Nephron progenitor cell (in vitro differentiated cells): ENCODE results near the gene CCDC70.
"Not testable (repeated sequence)": the region's sequence is repeated elsewhere in the genome, so short reads cannot be mapped to it uniquely, and the experiment has no call there.

ENCODE experiments used
- DNase-seq: peaks from one replicate; pipeline ENCODE4 v3.0.0; 2021
- H3K27ac Mint-ChIP-seq: 2 replicates; pipeline ENCODE4 v1.8.0; 2021; ENCODE audit warnings: mild to moderate bottlenecking, moderate library complexity, mixed read lengths
- H3K27me3 Mint-ChIP-seq: 2 replicates; pipeline ENCODE4 v1.8.0; 2021; ENCODE audit warnings: mild to moderate bottlenecking, low read depth, mixed read lengths; ENCODE audit not compliant: poor library complexity
- H3K36me3 Mint-ChIP-seq: 2 replicates; pipeline ENCODE4 v1.8.0; 2021; ENCODE audit warnings: low read depth, mixed read lengths
- H3K4me1 Mint-ChIP-seq: 2 replicates; pipeline ENCODE4 v1.8.0; 2021; ENCODE audit warnings: mixed read lengths
- H3K4me3 Mint-ChIP-seq: 2 replicates; pipeline ENCODE4 v1.8.0; 2021; ENCODE audit warnings: mild to moderate bottlenecking, moderate library complexity, mixed read lengths
- H3K9me3 Mint-ChIP-seq: 2 replicates; pipeline ENCODE4 v1.8.0; 2021; ENCODE audit warnings: mild to moderate bottlenecking, moderate library complexity, mixed read lengths
- CTCF ChIP-seq: fragments of 200-600 bp; sonication (generic); IDR thresholded peaks from 2 replicates; pipeline ENCODE4 v1.5.0; 2021; ENCODE audit warnings: antibody characterized with exemption

CCDC70 gene

GRCh38 chr13:51907040-51907732 is 45.4 kb downstream of the CCDC70 start:
- peaks cover 10% of the 10 kb centered on the region for H3K4me1 Mint-ChIP-seq
- DNase-seq = no peak
- peaks cover 31% of the 10 kb centered on the region for H3K27me3 Mint-ChIP-seq
- no peak overlapping the region for H3K4me3 Mint-ChIP-seq
- no peak overlapping the region for H3K27ac Mint-ChIP-seq
- no peak for TF ChIP-seq CTCF
- no peaks in the 10 kb centered on the region for H3K36me3 Mint-ChIP-seq
- no peaks in the 10 kb centered on the region for H3K9me3 Mint-ChIP-seq

- not testable (repeated sequence) for H3K4me3 Mint-ChIP-seq, DNase-seq, H3K36me3 Mint-ChIP-seq, H3K9me3 Mint-ChIP-seq, H3K27ac Mint-ChIP-seq
- Mint-ChIP-seq H3K4me1 (peaks cover 30% of the 10 kb centered on the region), H3K27me3 (peaks cover 39% of the 10 kb centered on the region)
Measured at GRCh38 chr13:51909265-51909664, 47.5 kb downstream of the CCDC70 start.

DNA sequence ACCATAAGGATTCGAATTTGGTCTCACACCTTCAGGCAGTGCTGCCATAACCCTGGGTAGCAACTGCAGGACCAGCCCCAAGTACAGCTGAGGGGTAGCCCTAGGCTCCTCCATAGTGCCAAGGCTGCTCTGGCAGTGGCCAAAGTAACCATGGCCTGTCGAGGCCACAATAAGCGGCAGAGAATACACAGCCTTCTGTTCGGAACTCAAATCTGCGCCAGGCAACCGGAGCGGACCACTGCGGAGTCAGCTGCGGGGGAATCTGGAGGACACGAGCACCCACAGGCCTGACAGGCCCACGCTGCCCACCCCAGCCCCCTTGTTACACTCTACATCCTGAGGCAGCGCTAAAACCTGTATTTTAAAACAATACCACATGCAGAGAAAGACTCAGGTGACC is 48.7 kb downstream of the CCDC70 start:
- no peaks in the 10 kb centered on the region for H3K36me3 Mint-ChIP-seq
- no peak overlapping the region for H3K27ac Mint-ChIP-seq
- TF ChIP-seq CTCF = no peak
- no peaks in the 10 kb centered on the region for H3K9me3 Mint-ChIP-seq
- peaks cover 39% of the 10 kb centered on the region for H3K27me3 Mint-ChIP-seq
- no peak for DNase-seq
- no peak overlapping the region for H3K4me3 Mint-ChIP-seq
- H3K4me1 Mint-ChIP-seq = peaks cover 30% of the 10 kb centered on the region

DNA sequence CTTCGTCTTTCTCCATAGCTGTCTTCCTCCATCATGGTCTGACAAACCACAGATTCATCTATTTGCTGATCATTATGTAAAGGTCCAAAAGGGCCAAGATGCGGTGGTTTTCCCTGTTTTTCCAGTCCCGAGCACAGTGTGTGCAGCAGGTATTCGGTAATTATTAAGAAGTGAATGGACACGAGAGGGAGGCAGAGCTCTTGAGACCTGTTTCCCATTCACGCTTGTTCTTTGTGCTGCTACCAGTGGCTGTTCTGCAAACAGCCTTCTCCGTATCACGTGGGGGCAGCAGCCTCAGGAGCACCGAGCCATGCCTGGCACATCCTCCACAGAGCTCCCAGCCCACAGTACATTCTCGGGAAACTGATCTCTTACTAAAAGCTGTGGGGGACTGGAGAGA is 50.3 kb downstream of the CCDC70 start:
- Mint-ChIP-seq H3K4me3 (no peak overlapping the region), H3K27ac (no peak overlapping the region)
- DNase-seq = no peak

DNA sequence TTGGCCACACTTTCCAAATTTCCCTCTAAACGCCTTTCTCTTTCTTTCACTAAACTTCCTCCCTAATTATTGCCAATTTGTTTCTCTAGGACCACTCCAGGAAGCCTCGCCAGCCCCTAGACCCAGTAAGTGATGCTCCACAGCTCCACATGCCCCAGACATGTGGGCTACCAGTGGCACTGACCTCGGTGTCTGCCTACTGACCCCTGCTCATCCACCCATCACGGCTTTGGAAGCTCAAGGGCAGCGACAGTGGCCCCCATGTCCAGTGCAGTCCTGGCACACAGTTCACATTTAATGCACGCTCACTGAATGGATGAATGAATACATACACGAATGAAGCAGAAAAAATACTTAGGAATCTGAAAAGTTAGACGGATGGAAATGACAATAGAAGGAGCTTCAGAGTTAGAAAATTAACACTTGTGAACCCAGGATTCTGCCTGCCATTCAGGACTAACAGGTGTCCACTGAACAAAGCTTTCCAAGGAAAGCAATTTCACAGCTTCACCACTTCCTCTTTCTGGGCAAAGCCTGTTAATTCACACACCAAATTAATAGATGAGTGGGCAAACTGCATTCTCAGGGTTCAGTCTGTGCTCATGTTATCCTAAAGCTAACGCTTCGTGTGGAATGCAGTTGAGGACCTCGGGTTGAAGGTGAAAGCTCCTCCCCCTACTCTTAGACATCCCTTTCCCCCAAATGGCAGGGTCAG is 50.9 kb downstream of the CCDC70 start:
- Mint-ChIP-seq H3K27ac (no peak overlapping the region), H3K36me3 (no peaks in the 10 kb centered on the region), H3K4me3 (no peak overlapping the region), H3K4me1 (peaks cover 30% of the 10 kb centered on the region), H3K9me3 (no peaks in the 10 kb centered on the region), H3K27me3 (peaks cover 36% of the 10 kb centered on the region)
- DNase-seq = no peak
- TF ChIP-seq CTCF = no peak

More for the DNA sequence above, 50.3 kb downstream of the CCDC70 start:
- Mint-ChIP-seq H3K36me3 (no peaks in the 10 kb centered on the region), H3K27me3 (peaks cover 35% of the 10 kb centered on the region), H3K9me3 (no peaks in the 10 kb centered on the region), H3K4me1 (peaks cover 30% of the 10 kb centered on the region)
- no peak for TF ChIP-seq CTCF

DNA sequence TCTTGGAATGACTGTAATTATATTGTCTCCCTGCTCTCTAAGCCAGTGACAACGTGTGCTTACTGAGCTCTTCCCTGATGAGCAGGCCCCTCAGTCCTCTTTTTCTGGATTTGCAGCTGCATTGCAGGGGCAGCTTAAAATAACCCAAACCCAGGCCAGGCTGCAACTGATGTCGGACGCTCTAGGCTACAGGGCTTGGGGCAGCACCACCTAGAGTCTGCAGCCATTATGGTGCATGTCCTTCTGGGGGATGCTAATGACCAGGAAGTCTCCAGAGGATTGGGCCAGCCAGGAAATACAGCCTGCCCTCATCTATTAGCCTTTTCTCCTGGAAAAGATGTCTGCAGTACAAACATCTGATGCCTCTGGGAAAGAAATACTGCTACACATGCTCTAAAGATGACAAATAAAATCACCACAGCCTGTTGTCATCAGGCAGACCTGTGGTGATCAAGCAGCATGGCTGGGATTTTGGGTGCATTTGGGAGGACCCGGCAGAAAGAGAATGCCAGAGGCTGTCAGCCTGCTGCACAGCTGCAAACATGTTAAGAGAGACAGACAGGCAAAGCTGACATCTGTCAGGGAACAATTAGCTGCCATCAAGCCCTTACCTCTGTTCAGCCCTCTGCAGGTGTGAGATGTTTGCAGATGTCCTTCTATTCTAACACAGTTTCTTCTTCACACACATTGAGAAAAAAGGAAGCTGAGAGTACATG is 51.8 kb downstream of the CCDC70 start:
- Mint-ChIP-seq H3K36me3 (no peaks in the 10 kb centered on the region), H3K27me3 (peaks cover 36% of the 10 kb centered on the region), H3K4me1 (peaks cover 30% of the 10 kb centered on the region), H3K4me3 (no peak overlapping the region), H3K9me3 (no peaks in the 10 kb centered on the region), H3K27ac (no peak overlapping the region)
- TF ChIP-seq CTCF = no peak
- no peak for DNase-seq
